Measurements from ENCODE around the gene GRK5.

The GRK5 gene

DNA sequence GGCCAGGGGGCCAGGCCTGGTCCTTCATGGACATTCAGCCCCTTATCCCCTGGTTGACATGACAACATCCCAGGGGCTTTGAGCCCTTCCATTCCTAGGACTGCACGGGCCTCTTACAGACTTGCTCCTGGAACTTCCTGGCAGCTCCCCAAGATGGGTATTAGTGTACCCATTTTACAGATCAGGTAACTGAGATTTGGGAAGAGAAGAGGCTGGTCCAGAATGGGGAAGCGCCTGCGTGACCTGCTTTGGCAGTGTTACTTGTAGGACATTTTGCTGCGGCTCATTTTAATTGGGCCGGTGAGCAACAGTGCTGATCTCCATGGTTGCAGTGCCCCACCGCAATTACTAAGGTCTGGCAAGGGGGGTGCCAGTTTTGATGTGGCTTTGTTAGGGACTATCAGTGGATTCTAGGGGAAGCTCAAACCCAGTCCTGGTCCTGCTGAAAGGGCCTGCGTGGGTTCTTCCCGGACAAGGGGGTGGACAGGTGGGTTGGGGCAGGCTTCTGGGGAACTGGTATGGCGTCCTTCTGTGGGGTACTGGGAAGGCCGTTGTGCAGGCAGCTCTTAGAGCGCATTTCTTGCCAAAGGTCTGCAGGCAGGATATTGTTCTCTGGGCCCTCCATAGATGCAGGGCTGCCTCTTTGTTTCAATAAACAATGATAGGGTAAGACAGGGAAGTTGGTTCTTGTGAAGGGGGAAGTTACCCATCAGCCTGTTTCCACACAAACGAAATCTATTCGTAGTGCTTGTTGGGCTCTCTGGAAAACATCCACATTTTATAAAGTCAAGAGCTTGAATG, 197.5 kb downstream of the GRK5 start:
- DNase-seq (ENCODE audit: low read depth in 2 of 2) = no peak

DNA sequence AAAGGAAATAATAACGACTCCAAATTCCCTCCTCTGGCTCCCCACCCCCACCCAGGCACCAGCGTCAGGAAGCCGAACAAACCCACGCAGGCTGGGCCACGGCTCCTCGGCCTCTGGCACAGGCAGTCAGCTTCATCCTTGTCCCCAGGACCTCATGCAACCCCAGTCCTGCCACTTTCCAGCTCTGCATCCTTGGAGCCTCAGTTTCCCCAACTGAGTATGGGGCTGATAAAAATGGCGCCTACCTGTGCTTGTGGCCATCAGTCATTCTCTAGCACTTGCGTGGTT, 198.1 kb downstream of the GRK5 start:
- DNase-seq (ENCODE audit: low read depth in 2 of 2) = no peak

DNA sequence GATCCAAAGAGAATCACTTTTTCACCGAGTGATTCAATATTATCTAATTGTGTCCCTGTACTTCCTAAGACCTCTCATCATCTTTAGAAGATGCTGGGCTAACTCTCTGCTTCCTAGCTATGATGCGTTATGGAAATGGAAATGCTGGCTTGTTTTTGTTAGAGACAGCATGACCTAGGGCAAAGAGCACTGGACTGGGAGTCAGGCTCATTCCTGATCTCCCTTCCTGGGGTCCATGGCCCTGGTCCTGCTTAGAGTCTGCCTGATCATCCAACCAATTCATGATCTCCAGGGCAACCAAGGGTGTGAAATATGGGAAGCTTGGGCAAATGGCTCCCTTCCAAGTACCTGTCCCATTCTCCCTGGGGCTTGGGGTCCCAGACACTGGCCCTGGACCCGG, 198.8 kb downstream of the GRK5 start:
- no peak for DNase-seq (ENCODE audit: low read depth in 2 of 2)

DNA sequence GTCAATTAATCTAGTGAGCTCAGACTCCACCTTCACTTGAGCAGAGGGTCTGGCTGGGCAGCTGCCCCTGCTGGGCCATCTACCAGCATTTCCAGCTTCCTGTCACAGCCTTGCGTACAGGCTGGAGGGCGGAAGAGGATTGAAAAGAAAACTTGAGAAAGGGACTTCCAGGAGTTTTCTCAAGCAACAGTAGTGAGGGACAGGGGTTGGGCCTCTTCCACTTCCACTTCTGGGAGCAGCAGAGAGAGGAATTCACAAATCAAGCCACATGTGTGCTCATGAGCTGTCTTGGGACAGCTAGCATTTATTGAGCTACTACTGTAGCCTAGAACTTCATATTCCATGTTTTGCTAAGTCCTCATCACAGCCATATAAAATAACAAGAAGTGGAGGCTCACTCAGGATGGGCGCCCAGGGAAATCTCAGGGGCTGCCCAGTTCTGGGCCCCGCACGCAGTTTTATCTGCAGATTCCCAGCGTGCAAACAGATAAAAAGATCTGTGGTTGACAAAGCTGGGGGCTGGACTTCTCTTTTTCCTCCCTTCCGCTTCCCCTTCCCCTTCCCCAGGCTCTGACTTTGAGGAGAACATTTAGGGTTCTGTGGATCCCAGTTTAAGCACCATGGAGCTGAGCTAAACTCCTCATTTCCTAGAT, 199.4 kb downstream of the GRK5 start:
- DNase-seq (ENCODE audit: low read depth in 2 of 2) = no peak

DNA sequence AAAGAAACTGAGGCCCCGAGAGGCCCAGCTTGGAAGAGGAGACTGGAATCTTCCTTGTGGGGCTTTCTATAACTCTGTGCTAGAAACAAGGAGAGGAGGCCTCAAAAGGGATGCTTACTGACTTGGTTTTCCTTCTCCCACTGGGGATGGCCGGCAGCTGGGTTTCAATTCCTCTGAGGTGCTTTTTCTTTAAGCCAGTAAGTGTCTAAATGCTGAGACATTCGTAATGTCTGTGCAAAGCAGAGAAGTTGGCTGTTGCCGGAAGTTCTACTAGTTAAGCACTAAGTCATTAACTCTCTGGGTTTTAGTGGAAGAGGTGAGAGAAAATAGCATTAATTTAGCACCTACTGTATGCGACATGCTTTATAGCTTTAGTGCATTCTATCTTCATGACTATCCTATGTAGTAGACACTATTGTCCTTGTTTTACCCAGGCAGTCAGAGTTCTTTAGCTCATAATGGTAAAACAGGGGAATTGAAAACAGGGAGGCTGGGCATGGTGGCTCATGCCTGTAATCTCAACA, 199.9 kb downstream of the GRK5 start:
- no peak for DNase-seq (ENCODE audit: low read depth in 2 of 2)

DNA sequence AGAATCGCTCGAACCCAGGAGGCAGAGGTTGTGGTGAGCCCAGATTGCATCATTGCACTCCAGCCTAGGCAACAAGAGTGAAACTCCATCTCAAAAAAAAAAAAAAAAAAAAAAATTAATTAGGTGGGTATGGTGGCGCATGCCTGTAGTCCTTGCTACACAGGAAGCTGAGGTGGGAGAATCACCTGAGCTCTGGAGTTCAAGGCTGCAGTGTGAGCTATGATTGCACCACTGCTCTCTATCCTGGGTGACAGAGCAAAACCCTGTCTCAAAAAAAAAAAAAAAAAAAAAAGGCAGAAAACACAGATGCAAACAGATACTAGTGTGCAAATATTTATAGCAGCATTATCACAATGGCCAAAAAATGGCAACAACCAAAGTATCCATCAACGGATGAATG, 200.7 kb downstream of the GRK5 start:
- no peak for DNase-seq (ENCODE audit: low read depth in 2 of 2)

DNA sequence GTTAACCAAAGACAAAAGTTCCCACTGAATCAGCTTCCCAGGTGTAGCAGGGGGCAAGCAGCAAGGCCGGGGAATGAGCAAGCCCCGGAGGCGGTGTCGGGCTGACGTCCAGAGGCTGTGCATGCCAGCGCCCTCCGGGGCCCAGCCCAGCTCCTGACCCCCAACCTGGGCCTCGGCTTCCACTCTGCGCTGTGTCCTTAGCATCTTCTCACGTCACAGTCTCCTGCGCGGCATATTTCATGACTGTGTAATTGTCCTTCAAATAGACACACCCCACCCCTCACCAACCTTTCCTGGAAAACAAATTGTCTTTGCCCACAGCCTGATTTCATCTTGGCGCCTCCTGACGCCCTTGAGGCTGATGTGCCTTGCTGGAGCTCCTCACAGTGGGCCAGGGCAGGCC, 201.6 kb downstream of the GRK5 start:
- no peak for DNase-seq (ENCODE audit: low read depth in 2 of 2)

DNA sequence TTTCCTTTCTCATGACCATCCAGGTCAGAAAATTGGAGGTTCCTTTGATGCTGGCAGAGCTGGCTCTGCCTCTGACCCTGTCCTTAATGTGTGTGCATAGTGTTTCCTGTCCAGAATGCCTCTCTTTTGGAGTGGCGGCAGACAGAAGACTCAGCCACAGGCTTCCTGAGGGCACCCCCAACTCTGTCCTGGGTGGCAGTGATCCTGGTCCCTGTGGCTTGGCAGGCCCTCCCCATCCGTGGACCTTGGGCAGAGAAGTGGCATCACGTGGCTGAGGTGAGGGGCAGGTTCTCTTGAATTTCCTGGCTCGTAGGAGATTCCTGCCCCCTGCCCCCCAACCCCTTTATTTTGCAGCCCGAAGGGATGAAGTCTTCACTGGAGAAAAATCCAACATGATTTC, 202.0 kb downstream of the GRK5 start:
- DNase-seq (ENCODE audit: low read depth in 2 of 2) = no peak

DNA sequence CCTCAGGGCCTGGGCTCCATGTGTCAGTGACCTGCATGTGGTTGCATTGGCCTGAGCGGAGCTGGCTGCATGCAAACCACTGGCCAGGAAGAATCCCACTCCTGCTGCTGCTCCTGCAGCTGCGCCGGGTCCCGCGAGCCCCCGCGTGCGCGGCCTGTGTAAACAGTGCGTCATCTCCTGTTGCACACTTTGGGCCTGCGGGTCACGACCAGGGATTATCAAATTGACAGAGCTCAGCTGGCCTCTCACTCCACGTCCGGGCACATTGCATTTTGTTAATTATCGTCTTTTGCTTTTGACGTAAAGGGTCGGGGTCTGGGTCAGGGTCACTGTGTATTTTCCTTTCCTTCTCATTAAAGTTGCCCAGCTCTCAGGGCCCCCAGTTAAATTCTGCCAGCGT, 202.5 kb downstream of the GRK5 start:
- no peak for DNase-seq (ENCODE audit: low read depth in 2 of 2)

DNA sequence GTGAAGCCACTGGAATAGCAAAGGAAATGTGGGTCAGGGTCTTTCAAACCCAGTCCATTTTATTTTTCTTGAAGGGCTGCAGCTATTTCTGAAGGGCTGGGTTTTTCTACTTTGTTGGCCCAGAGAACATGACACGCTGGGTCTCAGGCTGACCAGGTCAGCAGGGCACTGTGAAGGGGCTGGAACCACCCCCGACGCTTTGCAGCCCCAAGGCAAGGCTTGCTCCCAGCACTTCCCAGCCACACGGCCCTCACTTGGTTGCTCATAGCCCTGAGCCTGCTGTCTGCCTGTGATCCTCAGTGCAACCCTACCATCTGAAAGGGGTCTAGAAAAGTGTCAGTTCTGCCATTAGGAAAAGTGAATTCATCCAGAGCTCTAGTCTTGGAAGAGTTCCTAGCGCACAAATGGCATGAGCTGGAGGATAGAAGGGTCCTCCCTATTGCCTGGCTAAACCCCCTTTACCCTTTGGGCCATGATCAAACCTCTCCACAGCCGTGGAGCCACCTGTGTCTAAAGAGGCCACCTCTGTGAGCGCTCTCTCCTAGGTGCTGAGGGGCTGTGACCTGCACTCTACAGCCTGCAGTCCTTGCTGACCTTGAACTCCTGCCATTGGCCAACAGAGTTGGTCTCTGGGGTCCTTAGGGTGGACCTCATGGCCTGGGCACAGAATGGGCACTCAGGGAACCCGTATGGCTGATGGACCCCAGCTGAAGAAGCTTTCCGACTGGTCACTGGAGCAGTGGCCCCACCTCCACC, 203.2 kb downstream of the GRK5 start:
- no peak for DNase-seq (ENCODE audit: low read depth in 2 of 2)

DNA sequence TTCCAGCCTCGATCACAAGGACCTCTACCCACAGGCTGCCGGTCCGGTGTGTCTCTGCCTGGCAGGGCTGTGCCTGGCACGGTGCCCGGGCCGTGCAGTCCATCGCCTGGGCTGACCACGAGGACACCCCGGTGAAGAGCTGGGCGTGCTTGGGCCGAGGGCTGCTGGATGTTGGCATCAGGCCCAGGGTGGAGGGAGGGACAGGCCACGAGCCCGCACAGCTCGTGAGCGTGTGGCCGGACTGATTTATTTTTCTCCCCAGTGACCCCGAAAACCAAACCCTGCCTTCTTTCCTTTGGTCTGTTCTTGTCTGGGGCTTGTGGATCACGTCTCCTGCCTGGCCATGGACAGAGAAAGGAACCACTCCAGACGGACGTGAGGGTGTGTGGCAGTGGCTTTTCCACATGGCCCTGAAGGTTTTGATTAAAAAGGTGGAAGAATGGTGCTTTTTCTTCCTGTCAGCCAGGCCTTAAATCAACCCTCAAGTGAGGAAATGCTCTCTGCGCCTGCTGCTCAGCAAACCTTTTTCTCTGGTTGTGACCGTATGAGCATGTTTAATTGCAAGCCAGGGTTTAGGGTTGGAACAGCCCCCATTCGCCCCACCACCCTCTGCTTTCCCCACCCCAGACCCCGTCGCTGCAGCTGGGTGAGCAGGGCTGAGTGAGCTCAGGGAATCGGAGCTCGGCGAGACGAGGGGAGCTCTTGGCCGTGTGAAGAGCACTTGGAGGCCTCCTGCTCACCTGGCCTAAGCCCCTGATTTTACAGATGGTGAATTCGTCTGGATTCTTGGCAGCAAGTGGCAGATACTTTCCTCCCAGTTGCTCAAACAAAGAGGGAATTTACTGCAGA, 205.1 kb downstream of the GRK5 start:
- peak in 1 of 2 experiments; percentile 44 for DNase-seq (ENCODE audit: low read depth in 2 of 2)

DNA sequence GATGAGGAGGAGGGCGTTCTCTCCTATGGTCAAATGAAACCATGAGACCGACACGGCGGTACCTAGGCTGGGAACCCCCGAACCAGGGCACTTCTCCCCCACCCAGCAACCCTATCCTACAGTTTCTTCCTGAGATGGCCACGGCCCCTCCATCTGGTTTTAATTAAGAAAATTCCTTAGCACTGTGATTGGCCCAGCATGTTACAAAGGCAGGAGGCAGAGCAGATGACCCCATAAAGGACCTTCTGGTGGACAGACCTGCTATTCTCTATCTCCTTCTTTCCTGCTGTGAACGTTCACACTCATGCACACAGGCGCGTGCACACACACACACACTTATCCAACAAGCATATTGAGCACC, 205.7 kb downstream of the GRK5 start:
- no peak for DNase-seq (ENCODE audit: low read depth in 2 of 2)

DNA sequence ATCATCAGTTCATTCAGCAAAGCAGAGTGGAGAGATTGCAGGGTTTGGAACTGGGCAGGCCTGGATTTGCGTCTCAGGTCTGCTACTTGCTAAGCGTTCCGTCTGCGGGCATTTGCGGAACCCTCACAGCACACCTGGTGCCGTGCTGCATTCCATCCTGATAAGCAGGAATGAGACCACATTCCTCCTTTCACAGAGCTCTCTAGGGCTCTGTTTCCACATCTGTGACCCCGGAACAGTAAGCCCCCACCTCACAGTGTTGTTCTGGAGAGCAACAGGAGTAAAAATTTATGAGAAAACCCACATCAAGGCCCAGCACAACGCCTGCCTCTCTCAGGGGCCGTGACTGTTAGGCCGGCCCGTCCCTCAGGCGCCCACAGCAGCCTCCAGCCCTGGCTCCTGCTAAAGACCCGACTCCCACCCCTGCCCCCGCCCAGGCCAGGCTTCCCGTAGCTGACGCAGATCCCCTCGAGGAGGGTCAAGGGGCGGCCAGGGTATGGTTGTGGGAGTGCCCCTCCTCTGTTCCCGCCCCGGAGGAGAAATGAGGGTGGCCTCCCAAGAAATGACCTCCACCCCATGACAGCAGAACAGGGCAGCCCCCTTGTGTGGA, 206.2 kb downstream of the GRK5 start:
- no peak for DNase-seq (ENCODE audit: low read depth in 2 of 2)

DNA sequence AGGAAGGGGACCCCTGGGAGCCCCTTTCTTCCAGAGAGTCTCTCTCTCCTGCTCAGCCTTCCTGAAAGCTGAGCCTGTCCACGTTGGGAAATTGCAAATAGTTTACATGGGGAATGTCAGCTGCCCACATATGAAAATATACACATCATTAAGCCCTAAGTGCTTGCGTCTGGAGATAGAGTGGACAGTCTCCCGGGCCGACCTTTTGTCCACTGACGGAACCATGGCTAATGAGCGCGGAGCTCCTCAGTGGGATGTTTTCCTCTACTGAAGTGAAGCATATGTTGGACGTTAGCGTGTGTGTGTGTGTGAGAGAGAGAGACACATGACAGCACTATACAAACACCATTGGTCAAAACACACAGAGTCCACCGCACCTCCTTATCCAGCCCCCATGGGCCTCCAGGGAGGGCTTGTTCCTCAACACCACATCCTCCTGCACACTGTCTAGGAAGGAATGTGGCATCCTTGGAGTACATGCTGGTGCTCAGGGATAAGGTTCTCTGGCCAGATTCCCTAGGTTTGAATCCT, 206.8 kb downstream of the GRK5 start:
- no peak for DNase-seq (ENCODE audit: low read depth in 2 of 2)

DNA sequence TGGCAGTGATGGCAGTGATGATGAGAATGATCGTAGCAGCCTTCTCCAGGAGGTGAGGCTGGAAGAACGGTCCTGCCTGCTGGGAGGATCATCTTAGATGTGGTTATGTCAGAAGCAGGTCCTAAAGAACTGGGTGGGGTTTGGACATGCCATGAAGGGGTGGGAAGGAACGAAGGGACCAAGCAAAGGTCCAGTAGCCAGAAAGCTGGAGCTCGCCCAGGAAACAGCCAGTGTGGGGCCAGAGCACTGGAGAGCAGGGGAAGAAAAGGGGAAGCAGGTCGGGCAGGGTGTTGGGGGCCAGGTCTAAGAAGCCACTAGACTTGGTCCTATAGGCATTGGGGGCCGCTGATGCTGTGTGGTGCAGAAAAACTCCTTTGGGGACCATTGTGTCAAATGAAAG, 207.8 kb downstream of the GRK5 start:
- DNase-seq (ENCODE audit: low read depth in 2 of 2) = no peak

DNA sequence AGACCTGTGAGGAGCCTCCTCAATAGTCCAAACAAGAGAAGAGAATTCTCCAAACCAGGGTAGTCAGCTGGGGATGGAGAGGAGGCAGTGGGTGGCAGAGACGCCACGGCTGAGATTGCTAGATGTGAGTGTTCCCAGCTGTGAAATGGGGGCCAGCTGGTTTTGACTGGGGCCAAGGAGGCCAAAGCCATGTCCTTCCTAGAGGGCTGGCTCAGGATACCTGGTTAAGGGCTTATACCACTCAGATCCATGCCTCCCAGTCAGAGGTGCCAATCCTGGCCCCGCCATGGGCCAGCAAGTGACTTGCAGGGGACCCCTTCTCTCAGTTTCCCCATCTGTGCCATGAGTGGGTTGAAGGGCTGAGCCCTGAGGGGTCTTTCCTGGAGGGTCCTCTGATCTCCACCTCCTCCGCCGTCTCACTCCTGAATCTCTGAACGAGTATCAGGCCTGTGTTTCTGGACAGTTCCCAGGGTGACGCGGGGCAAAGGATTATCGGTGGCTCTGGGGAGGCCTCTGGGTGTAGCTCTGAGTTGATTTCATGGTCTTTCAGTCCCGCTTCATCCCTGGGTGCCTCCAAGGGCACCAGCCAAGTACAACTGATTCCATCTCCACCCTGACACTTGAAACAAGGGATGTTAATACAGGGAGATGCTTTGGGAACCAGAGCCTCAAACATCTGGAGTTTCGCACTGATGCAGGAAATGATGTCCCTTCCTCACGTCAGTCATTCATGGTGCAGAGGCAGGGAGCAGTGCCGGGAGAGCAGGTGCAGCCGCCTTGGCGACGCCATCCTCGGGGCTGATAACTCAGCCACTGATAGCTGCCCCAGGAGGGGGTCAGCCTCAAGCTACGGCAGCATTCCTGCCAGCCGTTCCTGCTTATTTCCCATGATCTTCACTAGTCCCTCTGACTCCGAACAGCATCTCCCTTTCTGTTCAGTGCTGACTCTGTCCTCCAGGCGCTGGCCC, 208.4 kb downstream of the GRK5 start:
- DNase-seq (ENCODE audit: low read depth in 2 of 2) = no peak

DNA sequence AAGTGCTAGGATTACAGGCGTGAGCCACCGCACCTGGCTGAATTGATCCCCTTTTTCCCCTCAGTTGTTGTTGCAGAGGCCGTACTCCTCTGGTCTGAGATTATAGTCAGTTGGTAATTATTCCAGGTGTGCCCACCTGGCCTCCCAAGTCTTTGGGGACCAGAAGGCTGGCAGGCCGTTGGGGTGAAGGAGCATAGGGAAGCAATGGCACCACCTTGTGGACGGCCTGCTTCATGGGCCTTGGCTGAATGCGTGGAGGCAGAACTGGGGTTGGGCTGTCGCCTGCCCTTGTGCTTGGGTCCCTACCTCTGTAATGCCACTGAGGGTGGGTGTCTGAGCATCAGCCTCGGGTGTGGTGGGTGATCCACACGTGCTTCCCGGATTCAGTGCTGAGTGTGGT, 209.5 kb downstream of the GRK5 start:
- DNase-seq (ENCODE audit: low read depth in 2 of 2) = no peak

DNA sequence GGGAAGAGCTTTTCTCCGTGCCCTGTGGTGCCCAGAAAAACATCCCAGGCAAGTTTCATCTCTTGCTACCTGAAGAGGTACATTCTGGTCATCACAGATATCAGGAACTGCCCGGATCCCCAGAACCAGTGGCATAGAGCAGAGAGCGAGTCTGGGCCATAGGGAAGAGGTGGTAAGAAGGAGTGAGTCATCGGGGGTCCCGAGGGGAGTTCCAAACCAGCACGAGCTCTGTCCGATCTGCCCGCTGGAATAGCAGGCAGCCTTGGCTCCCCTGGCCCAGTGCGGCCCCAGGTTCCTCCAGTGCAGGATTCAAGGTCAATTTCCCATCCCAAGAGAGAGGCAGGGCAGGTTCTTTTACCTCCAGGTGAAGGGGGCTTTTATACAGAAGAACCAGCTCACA, 210.5 kb downstream of the GRK5 start:
- DNase-seq (ENCODE audit: low read depth in 2 of 2) = no peak

DNA sequence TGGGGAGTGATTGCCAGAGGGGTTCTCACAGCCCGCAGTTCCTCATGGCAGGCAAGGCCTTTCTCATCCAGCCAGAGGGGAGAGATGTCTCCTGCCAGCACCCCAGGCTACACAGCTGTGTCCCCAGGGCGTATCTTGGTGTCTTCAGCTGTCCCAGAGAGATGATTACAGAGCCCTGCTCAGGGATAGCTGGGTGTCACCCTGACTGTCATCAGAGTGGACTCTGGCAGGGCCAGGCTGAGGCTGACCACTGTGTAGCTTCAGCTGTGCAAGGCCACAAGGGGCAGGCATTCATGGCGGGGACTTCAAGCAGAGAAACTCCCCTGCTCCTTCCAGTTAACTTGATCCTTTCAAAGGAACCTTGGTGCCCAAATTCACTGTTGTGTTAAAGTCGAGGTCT, 211.0 kb downstream of the GRK5 start:
- no peak for DNase-seq (ENCODE audit: low read depth in 2 of 2)

DNA sequence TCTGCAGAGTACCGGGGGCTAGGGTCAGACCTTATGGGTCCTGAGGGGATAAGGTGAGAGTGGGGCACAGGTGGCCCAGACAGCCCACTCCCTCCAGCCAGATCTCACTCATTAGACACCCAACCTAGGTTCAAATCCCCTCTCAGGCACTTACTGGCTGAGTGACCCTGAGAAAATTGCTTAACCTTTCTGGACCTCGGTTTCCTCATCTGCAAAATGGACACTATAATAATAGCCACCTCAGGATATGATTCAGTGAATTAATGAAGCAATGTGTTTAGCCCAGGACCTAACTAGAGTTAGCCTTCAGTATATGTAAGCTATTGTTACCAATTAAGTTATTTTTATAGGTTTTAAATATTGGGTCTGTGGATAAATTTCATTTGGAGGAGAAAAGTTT, 212.6 kb downstream of the GRK5 start:
- no peak for DNase-seq (ENCODE audit: low read depth in 2 of 2)

Measured in fibroblast of skin of left biceps (primary cell).